HCT116 (cell line): ENCODE measurements around the gene PLK5. TPM values are rescaled to one million over a fixed set of nuclear protein-coding genes. Genes with fewer than 3 reads are reported as not detected.

ENCODE experiments used
- ATAC-seq: fragments of 200-7000 bp; cut with Tn5 transposase; 2 replicates; pipeline ENCODE4 v1.9.1; 2020; ENCODE audit warnings: mild to moderate bottlenecking, moderate library complexity
- BruUV-seq: library from RNA; stranded (reverse); fragments of 400-500 nt; replicated peaks from 2 replicates; lab custom pipeline; 2021; lab: Mats Ljungman, UMichigan
- CTCF ChIA-PET: fragments of 300-600 bp; sonication (Branson Sonifier 250); formaldehyde crosslinking; loops from one replicate; lab custom pipeline; 2021; ENCODE audit warnings: antibody characterized with exemption; lab: Charles Lee
- POLR2A ChIA-PET: fragments of 300-600, 350-600 bp; sonication (Branson Sonifier 250); formaldehyde crosslinking; loops from one replicate; lab custom pipeline; 2021; ENCODE audit warnings: antibody characterized with exemption; lab: Charles Lee
- RAD21 ChIA-PET, 2 experiments: fragments of 300-600 bp; sonication (Branson Sonifier 250); formaldehyde crosslinking; loops; one replicate each; lab custom pipeline; 2023; ENCODE audit warnings: low total read pairs in 2 of 2; ENCODE audit not compliant: uncharacterized antibody in 2 of 2, unreplicated experiment in 2 of 2, low non-redundant PET in 1 of 2; lab: Charles Lee
- DNase-seq: peaks from one replicate; pipeline ENCODE4 v3.0.0-alpha.2; 2010; ENCODE audit warnings: low read depth, low spot score
- H2AFZ ChIP-seq: fragments of 200-600 bp; shearing (Covaris generic), sonication (generic); 2 replicates; pipeline ENCODE4 v1.6.1; 2017; ENCODE audit warnings: low read depth, mixed run types, mixed read lengths, antibody characterized with exemption, low read length; ENCODE audit not compliant: poor library complexity, severe bottlenecking
- H3K27ac ChIP-seq: 2 replicates; pipeline ENCODE4 v1.5.1; 2012; ENCODE audit warnings: low read depth, low read length
- H3K27me3 ChIP-seq: fragments of 200-600 bp; sonication (generic); 2 replicates; pipeline ENCODE4 v1.6.1; 2016; ENCODE audit warnings: mixed run types, low read length, mixed read lengths; ENCODE audit not compliant: insufficient read depth
- H3K36me3 ChIP-seq, 2 experiments: fragments of 200-500 bp in 1 of 2; fragments of 200-600 bp in 1 of 2; sonication (Bioruptor generic) in 1 of 2; sonication (generic) in 1 of 2; 2 replicates each; pipeline versions ENCODE4 v1.5.1 to v1.6.1; 2014 to 2016; ENCODE audit warnings: low read length in 2 of 2, inconsistent platforms in 1 of 2, mixed read lengths in 1 of 2, mixed run types in 1 of 2; ENCODE audit not compliant: insufficient read depth in 2 of 2, control insufficient read depth in 1 of 2
- H3K4me1 ChIP-seq, 2 experiments: fragments of 200-600 bp in 1 of 2; sonication (generic) in 1 of 2; 2 replicates each; pipeline versions ENCODE4 v1.5.1 to v1.6.1; 2012 to 2017; ENCODE audit warnings: low read length in 2 of 2, inconsistent platforms in 1 of 2, mild to moderate bottlenecking in 1 of 2, mixed read lengths in 1 of 2, mixed run types in 1 of 2, moderate library complexity in 1 of 2; ENCODE audit not compliant: insufficient read depth in 2 of 2, control insufficient read depth in 1 of 2
- H3K4me2 ChIP-seq: fragments of 200-600 bp; sonication (generic); 2 replicates; pipeline ENCODE4 v1.6.1; 2017; ENCODE audit warnings: mixed run types, low read length, mixed read lengths
- H3K4me3 ChIP-seq, 2 experiments: fragments of 200-600 bp in 1 of 2; sonication (generic) in 1 of 2; replicated peaks in 1 of 2; 2 replicates each; pipeline ENCODE4 v1.5.1; 2011 to 2016; ENCODE audit warnings: low read length in 2 of 2, control low read depth in 1 of 2, low read depth in 1 of 2, mild to moderate bottlenecking in 1 of 2, mixed read lengths in 1 of 2, mixed run types in 1 of 2
- H3K79me2 ChIP-seq: fragments of 200-600 bp; sonication (generic); 2 replicates; pipeline ENCODE4 v1.6.1; 2017; ENCODE audit warnings: mild to moderate bottlenecking, mixed run types, low read length, moderate library complexity, mixed read lengths; ENCODE audit not compliant: insufficient read depth
- H3K9ac ChIP-seq: fragments of 200-600 bp; sonication (generic); 2 replicates; pipeline ENCODE4 v1.6.1; 2016; ENCODE audit warnings: low read length, mixed read lengths
- H3K9me2 ChIP-seq: fragments of 200-600 bp; sonication (generic), shearing (Covaris generic); 2 replicates; pipeline ENCODE4 v1.6.1; 2017; ENCODE audit warnings: mixed run types, mild to moderate bottlenecking, moderate library complexity; ENCODE audit not compliant: insufficient read depth
- H3K9me3 ChIP-seq, 2 experiments: fragments of 200-500 bp in 1 of 2; fragments of 200-600 bp in 1 of 2; sonication (Bioruptor generic) in 1 of 2; sonication (generic) in 1 of 2; 2 replicates each; pipeline ENCODE4 v1.6.1; 2014 to 2017; ENCODE audit warnings: low read length in 2 of 2, mixed read lengths in 2 of 2, inconsistent platforms in 1 of 2, low read depth in 1 of 2, mild to moderate bottlenecking in 1 of 2, mixed run types in 1 of 2, moderate library complexity in 1 of 2; ENCODE audit not compliant: control insufficient read depth in 1 of 2, insufficient read depth in 1 of 2
- H4K20me1 ChIP-seq: fragments of 200-600 bp; sonication (generic), shearing (Covaris generic); 2 replicates; pipeline ENCODE4 v1.6.1; 2017; ENCODE audit warnings: mixed run types, mild to moderate bottlenecking, moderate library complexity; ENCODE audit not compliant: insufficient read depth
- ATF3 ChIP-seq: IDR thresholded peaks from 2 replicates; pipeline ENCODE4 v1.6.1; 2012
- EGR1 ChIP-seq: IDR thresholded peaks from 2 replicates; pipeline ENCODE4 v1.6.1; 2012; ENCODE audit warnings: low read depth
- JUND ChIP-seq: IDR thresholded peaks from 2 replicates; pipeline ENCODE4 v1.6.1; 2012
- MAX ChIP-seq: IDR thresholded peaks from 2 replicates; pipeline ENCODE4 v1.6.1; 2012
- POLR2A ChIP-seq: IDR thresholded peaks from 2 replicates; pipeline ENCODE4 v1.7.0; 2011; ENCODE audit warnings: borderline replicate concordance; ENCODE audit not compliant: insufficient read depth, insufficient read length; ENCODE audit errors: extremely low read depth
- POLR2AphosphoS5 ChIP-seq: IDR thresholded peaks from 2 replicates; pipeline ENCODE4 v1.6.1; 2011; ENCODE audit warnings: mild to moderate bottlenecking, low read depth, low read length, moderate library complexity
- SIN3A ChIP-seq: IDR thresholded peaks from 2 replicates; pipeline ENCODE4 v1.6.1; 2012; ENCODE audit warnings: low read depth
- SP1 ChIP-seq: IDR thresholded peaks from 2 replicates; pipeline ENCODE4 v1.6.1; 2012; ENCODE audit warnings: low read depth
- ZFX ChIP-seq: fragments of 450-650 bp; IDR thresholded peaks from 2 replicates; pipeline ENCODE4 v1.6.1; 2017
- ZNF274 ChIP-seq: fragments of 200-500 bp; sonication (Bioruptor generic); IDR thresholded peaks from 2 replicates; pipeline ENCODE4 v1.6.1; 2014; ENCODE audit warnings: mild to moderate bottlenecking, low read depth, low read length, inconsistent platforms
- intact Hi-C: fragments of 100-400 bp; cut with micrococcal nuclease; formaldehyde crosslinking; loops from 2 replicates; pipeline ENCODE4 v1.10.0; 2022
- total RNA-seq: library from RNA; stranded (reverse); gene quantifications from one replicate; pipeline ENCODE4 v1.2.1, GENCODE V29; 2021; ENCODE audit not compliant: unreplicated experiment

The PLK5 gene
- total RNA-seq, 1 experiment from 2014 or later: not detected

- peak within 1 kb of the TSS; percentile 90 for H3K9ac ChIP-seq
- H3K79me2 ChIP-seq: peaks cover 7% of the 10 kb centered on the region; the same call in 1 of the 2 replicates
- H3K27me3 ChIP-seq: no peaks in the 10 kb centered on the region
- peak within 1 kb of the TSS; percentile 78 to 85 for H3K4me3 ChIP-seq
- POLR2A ChIA-PET: interaction anchor here (0.7 to 1.5 kb wide), 7 partner anchors 14 to 221 kb away, joined by 3 to 10 read pairs (median 5); partner anchors contain the start of gene CIRBP
- H3K36me3 ChIP-seq: no peaks in the 10 kb centered on the region
- peak within 1 kb of the TSS; percentile 78 for H3K27ac ChIP-seq
- RAD21 ChIA-PET: interaction anchor here in 1 of 2 experiments (0.7 kb wide), 1 partner anchor 462 kb away, joined by 5 read pairs; no protein-coding TSS in a partner anchor
- peak; percentile 98 for DNase-seq
- TF ChIP-seq POLR2A (peak; percentile 40), SP1 (peak; percentile 92), ZNF274 (no peak)
- CTCF ChIA-PET: interaction anchor here (0.6 to 1.9 kb wide), 9 partner anchors 8 to 224 kb away, joined by 3 to 5 read pairs (median 3); no protein-coding TSS in a partner anchor
- H2AFZ ChIP-seq: no peak within 1 kb of the TSS
- peak; percentile 91 for ATAC-seq
- intact Hi-C loops: loop anchor here (1.0 kb wide), 2 partner anchors 11 to 35 kb away; partner anchors contain the start of gene C19orf25
- H4K20me1 ChIP-seq: no peaks in the 10 kb centered on the region
- H3K4me1 ChIP-seq: peaks cover 19 to 33% of the 10 kb centered on the region in 2 experiments
- BruUV-seq: no TSS peak
- no peaks in the 10 kb centered on the region for H3K9me3 ChIP-seq
- peak within 1 kb of the TSS; percentile 98 for H3K4me2 ChIP-seq
- no peaks in the 10 kb centered on the region for H3K9me2 ChIP-seq
Observed at GRCh38 chr19:1490311-1491113, 33.4 kb upstream of the PLK5 start, which contains the start of gene PCSK4. Gene PCSK4 (minus strand): TSS chr19:1490350. CDS start chr19:1490346, 4 bp downstream.

- intact Hi-C loops: loop anchor here (1.0 kb wide), 1 partner anchor 36 kb away; no protein-coding TSS in a partner anchor
Observed at GRCh38 chr19:1491114-1491848, 32.6 kb upstream of the PLK5 start, which contains the start of gene REEP6. Gene REEP6 (plus strand): TSS chr19:1491181. CDS start chr19:1491270, 89 bp downstream.

More at GRCh38 chr19:1491114-1491848, 32.6 kb upstream of the PLK5 start, which contains the start of gene REEP6:
- H4K20me1 ChIP-seq: no peaks in the 10 kb centered on the region
- RAD21 ChIA-PET: interaction anchor here in 1 of 2 experiments (0.7 kb wide), 1 partner anchor 463 kb away, joined by 5 read pairs; no protein-coding TSS in a partner anchor
- no peaks in the 10 kb centered on the region for H3K9me3 ChIP-seq
- H3K4me2 ChIP-seq: peak within 1 kb of the TSS; percentile 98
- TF ChIP-seq SIN3A (0 out of 2 replicates have a peak, but pooled peaks have one; percentile 52), ZFX (peak; percentile 20; the same call in 1 of the 2 replicates), POLR2AphosphoS5 (peak; percentile 86), EGR1 (peak; percentile 80), JUND (no peak), MAX (peak; percentile 76; the same call in 1 of the 2 replicates), POLR2A (peak; percentile 58), ATF3 (no peak)
- H3K4me3 ChIP-seq: peak within 1 kb of the TSS; percentile 78 to 85
- CTCF ChIA-PET: interaction anchor here (0.6 to 1.9 kb wide), 8 partner anchors 9 to 225 kb away, joined by 3 to 5 read pairs (median 4); no protein-coding TSS in a partner anchor
- H3K4me1 ChIP-seq: peaks cover 19 to 33% of the 10 kb centered on the region in 2 experiments
- TSS peak; percentile 65 for BruUV-seq
- H2AFZ ChIP-seq: no peak within 1 kb of the TSS
- H3K9me2 ChIP-seq: no peaks in the 10 kb centered on the region
- peaks cover 7% of the 10 kb centered on the region; the same call in 1 of the 2 replicates for H3K79me2 ChIP-seq
- no peaks in the 10 kb centered on the region for H3K36me3 ChIP-seq
- H3K9ac ChIP-seq: peak within 1 kb of the TSS; percentile 90
- peak within 1 kb of the TSS; percentile 78 for H3K27ac ChIP-seq
- POLR2A ChIA-PET: interaction anchor here (0.7 to 1.5 kb wide), 7 partner anchors 14 to 222 kb away, joined by 3 to 10 read pairs (median 5); partner anchors contain the start of gene CIRBP
- DNase-seq: no peak
- no peaks in the 10 kb centered on the region for H3K27me3 ChIP-seq
- no peak for ATAC-seq
